Skeletal muscle cell (primary cell): ENCODE measurements around the gene BORCS6.
A peak's percentile ranks its signal among the peaks of the same experiment; 100 is the strongest.
"Not testable (repeated sequence)": the region's sequence is repeated elsewhere in the genome, so short reads cannot be mapped to it uniquely, and the experiment has no call there.

ENCODE experiments used
- DNase-seq: peaks from one replicate; pipeline ENCODE4 v3.0.0-alpha.2; 2010; ENCODE audit warnings: low read depth
- H3K4me3 ChIP-seq: 2 replicates; pipeline ENCODE4 v1.5.1; 2011; ENCODE audit warnings: low read depth, mild to moderate bottlenecking, control low read depth, low read length, moderate library complexity

The BORCS6 gene

GRCh38 chr17:8189711-8190477, at the start of gene BORCS6:
BORCS6 (minus strand) TSS chr17:8190180; CDS start chr17:8190140, 40 bp downstream.
- H3K4me3 ChIP-seq: peak within 1 kb of the TSS; percentile 79
- DNase-seq: peak; percentile 96

GRCh38 chr17:8237886-8238285, 47.9 kb upstream of the BORCS6 start:
- DNase-seq: no peak
- H3K4me3 ChIP-seq: no peak overlapping the region

GRCh38 chr17:8237175-8237574, 47.2 kb upstream of the BORCS6 start:
- H3K4me3 ChIP-seq: no peak overlapping the region
- DNase-seq: no peak

DNA sequence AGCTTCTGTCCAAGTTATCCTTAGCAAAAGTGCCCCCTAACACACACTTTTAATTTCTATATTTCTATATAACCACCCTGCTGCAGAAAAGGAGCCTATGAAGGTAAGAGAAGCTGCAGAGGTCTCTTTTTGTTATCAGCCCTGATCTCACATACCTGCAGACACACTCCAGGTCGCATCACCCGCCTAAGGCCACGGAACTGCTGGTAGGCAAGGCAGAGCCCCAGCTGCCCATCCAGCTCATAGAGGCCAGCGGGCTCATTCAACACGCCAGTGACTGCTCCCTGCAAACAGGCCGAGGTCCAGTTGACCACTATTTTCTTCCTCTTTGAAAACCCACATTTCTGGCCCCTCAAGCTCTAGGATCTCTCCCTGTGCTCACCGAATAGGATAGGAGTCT, 45.7 kb upstream of the BORCS6 start:
- DNase-seq: no peak
- no peak overlapping the region for H3K4me3 ChIP-seq

DNA sequence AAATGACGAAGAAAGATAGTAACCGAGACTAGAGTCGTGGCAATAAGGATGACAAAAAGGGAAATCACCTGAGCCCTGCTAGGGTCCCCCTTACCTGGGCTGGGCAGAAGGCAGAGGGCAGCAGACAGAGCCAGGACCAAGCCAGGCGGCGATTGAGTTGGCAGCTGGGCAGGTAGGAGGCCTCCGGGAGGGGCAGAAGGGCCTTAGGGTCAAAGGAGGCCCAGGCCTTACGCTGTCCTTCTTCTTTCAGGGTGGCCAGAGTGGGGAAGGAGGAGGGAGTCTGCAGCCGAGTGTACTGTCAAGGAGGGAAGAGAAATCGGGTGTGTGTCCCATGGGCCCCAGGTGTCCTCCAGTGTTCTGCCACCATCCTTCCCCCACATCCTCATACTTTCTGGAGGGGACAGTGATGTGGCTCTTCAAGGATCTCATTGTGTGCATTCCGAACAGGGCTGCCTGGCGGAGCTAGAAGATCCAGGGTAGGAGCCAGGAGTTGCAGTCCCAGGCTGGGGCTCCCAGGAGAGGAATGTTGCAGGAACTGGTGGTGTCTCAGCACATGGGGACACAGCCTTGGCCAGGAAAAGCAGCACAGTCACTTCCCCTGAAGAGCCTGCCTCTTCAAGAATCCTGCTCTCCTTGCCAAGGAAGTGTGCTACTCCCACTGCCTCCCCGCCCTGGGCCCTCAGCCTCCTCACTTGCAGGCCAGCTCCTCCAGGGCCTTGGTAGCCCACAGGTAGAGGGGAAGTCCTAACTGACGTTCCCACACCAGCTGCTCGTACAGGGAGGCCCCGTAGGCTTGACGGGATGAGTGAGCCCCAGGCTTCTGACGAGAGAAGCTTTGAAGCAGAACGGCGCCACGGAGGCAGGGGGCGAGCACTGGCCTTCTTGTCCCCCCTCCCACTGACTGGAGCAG, 44.6 kb upstream of the BORCS6 start:
- no peak for DNase-seq
- H3K4me3 ChIP-seq: no peak overlapping the region

- no peak for DNase-seq
Measured at GRCh38 chr17:8231701-8232100, 41.7 kb upstream of the BORCS6 start.

DNA sequence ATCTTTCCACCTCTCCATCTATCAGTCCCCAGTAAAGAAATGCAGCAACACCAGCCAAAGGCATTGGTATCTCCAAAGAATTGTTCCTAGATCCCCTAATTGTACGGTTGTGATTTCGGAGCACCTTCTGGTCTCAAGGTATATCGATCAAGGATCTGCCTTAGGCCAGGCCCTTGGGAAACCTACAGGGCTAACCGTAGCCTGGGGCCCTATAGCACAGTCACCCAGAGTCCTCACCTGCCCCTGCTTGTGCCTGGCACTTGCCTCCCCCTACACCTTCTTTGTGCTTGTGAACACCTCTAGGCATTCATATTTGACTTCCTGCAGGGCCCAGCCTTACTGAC, 37.2 kb upstream of the BORCS6 start:
- peak overlapping the region; percentile 51 for H3K4me3 ChIP-seq
- DNase-seq: no peak

More at GRCh38 chr17:8231701-8232100, 41.7 kb upstream of the BORCS6 start:
- no peak overlapping the region for H3K4me3 ChIP-seq

DNA sequence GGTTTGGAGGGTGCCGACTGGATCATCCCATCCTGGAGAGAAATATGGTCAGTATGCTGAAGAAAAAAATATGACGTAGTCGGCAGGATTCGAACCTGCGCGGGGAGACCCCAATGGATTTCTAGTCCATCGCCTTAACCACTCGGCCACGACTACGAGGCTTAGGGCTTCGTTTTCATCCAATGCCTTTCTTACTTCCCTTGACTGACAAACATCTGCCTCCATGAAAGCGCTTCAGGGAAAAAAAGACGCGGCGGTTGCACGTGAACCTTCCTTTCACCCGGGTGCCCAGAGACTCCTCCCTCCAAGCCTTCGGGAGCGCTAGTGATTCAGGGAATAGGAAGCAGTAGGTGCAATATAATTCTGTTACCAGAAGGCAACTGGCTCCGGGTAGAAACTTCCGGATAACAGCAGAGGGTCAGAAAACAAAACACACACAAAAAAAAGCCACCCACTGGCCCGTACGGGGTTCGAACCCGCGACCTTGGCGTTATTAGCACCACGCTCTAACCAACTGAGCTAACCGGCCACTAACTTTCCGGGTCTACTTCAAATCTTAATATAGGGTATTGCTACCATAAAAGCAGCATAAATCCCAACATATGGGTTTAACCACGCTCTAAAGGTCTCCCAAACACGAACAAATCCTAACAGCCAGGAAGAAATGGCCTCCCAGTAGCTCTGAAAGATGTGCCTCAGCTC, 36.7 kb upstream of the BORCS6 start:
- peak; percentile 76 for DNase-seq

DNA sequence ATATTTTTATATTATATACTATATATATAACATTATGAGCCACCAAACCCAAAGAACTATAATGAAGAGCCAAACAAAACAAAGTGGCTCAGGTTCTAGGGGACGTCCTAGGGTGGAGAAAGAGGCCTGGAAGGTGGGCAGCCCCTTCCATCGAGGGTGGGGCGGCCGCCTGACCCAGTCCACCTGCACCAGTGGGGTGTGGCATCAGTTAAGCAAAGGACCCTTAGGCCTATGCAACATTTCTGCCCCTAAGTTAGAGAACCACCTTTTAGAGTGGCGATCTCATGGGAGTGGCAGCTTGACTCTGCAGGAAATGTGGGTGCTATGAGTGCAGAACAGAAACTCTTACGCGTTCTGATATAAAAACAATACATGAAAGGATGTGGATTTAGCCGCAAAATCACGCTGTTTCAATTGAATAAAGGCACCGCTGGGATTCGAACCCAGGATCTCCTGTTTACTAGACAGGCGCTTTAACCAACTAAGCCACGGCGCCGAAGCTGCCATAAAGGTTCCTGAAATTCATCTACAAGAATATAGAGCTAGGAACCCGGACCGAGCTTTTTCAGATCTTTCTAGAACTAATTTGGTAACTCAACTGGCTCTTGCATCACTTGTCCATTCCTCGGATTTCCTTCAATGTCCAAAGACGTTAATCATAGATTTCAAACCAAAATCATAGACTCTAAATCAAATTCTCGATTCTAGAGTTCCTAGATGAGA, 36.0 kb upstream of the BORCS6 start:
- peak overlapping the region; percentile 51 for H3K4me3 ChIP-seq
- no peak for DNase-seq

More for the DNA sequence above, 36.7 kb upstream of the BORCS6 start:
- H3K4me3 ChIP-seq: peak overlapping the region; percentile 51

GRCh38 chr17:8224891-8225812, 35.2 kb upstream of the BORCS6 start:
- DNase-seq: no peak
- H3K4me3 ChIP-seq: no peak overlapping the region

GRCh38 chr17:8223356-8224126, 33.6 kb upstream of the BORCS6 start:
- DNase-seq: no peak
- H3K4me3 ChIP-seq: peak overlapping the region; percentile 86

DNA sequence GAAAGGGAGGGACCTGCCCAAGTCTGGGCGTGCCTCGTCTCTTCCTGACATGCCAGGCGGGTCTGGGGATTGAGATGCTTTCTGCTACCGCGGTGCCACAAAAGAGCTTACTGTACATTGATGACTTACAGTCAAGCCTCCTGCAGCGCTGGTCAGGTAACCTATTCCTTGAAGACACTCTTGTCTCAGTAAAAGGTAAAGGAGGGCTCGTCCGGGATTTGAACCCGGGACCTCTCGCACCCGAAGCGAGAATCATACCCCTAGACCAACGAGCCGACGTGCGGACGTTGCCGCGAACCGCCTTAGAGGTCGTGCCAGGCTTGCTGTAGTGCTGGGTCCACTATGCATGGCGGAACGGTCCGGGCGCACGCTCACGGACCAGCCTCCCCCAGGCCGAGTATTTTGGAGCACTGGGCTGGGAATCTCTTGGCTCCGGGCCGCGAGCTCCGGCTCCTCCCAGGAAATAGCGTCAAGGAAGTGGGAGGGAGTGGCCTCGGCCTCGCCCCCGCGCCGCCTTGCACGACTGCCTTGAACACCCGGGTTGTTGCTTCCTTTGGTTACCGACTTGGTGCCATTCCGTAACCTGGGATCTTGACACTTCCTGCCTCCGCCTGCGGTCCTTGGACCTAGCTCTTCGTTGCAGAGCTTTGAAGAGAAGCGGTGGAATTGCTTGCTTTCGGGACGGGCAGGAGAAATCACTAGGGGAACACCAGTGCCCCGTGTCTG, 32.8 kb upstream of the BORCS6 start:
- peak; percentile 77 for DNase-seq
- H3K4me3 ChIP-seq: peak overlapping the region; percentile 86

DNA sequence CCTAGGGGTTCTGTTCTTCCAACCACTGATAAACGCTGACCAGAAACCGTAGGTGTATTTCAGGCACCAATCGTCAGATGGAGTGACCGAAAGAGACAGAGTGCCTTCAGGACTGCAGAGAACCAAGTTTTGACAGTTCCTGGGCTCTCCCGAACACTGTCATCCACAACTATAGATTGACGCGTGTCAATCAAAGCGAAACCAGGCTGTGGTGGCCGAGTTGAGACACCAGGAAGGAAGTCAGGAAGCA, 32.3 kb upstream of the BORCS6 start:
- no peak for DNase-seq

DNA sequence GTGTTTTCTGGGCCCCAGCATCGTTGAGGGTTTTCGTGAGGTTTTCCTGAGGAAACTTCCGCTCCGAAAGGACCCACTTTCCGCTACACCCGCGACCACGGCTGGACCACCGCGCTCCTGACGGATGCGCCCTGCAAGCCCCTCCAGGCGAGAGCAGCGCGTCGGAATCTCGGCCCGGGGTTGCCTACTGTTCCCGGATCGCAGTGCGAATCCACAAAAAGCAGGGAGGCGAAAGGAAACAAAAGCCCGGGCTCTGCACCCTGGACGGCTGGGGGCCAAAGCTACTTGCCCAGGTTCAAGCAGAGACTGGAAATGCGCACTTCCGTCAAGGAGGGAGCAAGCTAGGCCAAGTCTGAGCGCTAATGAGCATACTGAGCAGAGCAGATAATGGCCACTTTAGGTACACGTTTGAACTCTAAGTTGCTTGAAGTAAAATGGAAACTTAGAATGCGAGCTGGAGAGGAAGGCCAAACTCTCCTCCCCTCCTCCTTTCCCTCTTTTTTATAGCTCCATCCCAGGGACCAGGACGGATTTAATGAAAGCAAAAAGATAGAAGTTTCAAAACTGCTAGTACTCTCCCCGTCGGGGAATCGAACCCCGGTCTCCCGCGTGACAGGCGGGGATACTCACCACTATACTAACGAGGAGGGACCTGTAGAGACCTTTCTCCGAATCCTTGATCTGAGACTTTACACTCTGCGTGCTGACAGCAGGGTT, 31.8 kb upstream of the BORCS6 start:
- peak overlapping the region; percentile 86 for H3K4me3 ChIP-seq
- DNase-seq: peak; percentile 62

More for the DNA sequence above, 32.3 kb upstream of the BORCS6 start:
- H3K4me3 ChIP-seq: peak overlapping the region; percentile 86

- DNase-seq: peak; percentile 72
- H3K4me3 ChIP-seq: peak overlapping the region; percentile 86
Measured at GRCh38 chr17:8220783-8221662, 31.0 kb upstream of the BORCS6 start.

DNA sequence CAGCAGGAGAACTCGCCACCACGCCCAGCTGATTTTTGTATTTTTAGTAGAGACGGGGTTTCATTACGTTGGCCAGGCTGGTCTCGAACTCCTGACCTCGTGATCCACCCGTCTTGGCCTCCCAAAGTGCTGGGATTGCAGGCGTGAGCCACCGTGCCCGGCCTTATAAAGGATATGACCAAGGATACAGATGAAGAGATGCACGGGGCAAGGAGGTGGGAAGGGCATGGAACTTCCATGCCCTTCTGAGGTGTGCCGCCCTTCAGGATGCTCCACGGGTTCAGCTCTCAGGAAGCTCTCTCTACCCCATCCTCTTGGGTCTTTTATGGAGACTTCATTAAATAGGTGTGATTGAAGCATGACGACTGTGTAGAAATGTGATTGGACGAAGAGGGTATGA, 24.0 kb upstream of the BORCS6 start:
- not testable (repeated sequence) for DNase-seq, H3K4me3 ChIP-seq
